Heart left ventricle (tissue), 16 donors: Measurements from ENCODE around the gene SLC44A1. TPM values are rescaled to one million over a fixed set of nuclear protein-coding genes. Genes with fewer than 3 reads are reported as not detected.
A peak's percentile ranks its signal among the peaks of the same experiment; 100 is the strongest.

Experiments
- ATAC-seq, 4 donors: fragments of 200-7000 bp; cut with Tn5 transposase; one replicate each; pipeline ENCODE4 v1.9.1; 2020 to 2022; ENCODE audit warnings: moderate library complexity in 4 of 4, mild to moderate bottlenecking in 3 of 4, moderate number of reproducible peaks in 1 of 4
- DNase-seq, 5 donors: peaks; one replicate each; pipeline ENCODE4 v3.0.0-alpha.2; 2020
- H3K27ac ChIP-seq, 12 donors: fragments of 200-600 bp; sonication (generic) in 4 of 12; one replicate each; pipeline versions ENCODE4 v1.5.0 to v1.8.0; 2016 to 2022; ENCODE audit warnings: mild to moderate bottlenecking in 2 of 12
- H3K27me3 ChIP-seq, 9 donors: fragments of 200-600 bp; sonication (generic) in 2 of 9; one replicate each; pipeline versions ENCODE4 v1.5.1 to v1.8.0; 2016 to 2022; ENCODE audit warnings: mild to moderate bottlenecking in 3 of 9
- H3K36me3 ChIP-seq, 9 donors: fragments of 200-600 bp; sonication (generic) in 2 of 9; one replicate each; pipeline versions ENCODE4 v1.5.0 to v1.8.0; 2018 to 2022; ENCODE audit warnings: mild to moderate bottlenecking in 2 of 9
- H3K4me1 ChIP-seq, 12 donors: fragments of 200-600 bp; sonication (generic) in 4 of 12; one replicate each; pipeline versions ENCODE4 v1.5.0 to v1.8.0; 2016 to 2022; ENCODE audit warnings: mild to moderate bottlenecking in 3 of 12
- H3K4me3 ChIP-seq, 12 donors: fragments of 200-600 bp; sonication (generic) in 4 of 12; one replicate each; pipeline versions ENCODE4 v1.5.0 to v1.8.0; 2017 to 2022; ENCODE audit warnings: mild to moderate bottlenecking in 9 of 12, moderate library complexity in 4 of 12
- H3K9me3 ChIP-seq, 12 donors: fragments of 200-600 bp; sonication (generic) in 4 of 12; one replicate each; pipeline versions ENCODE4 v1.5.0 to v1.8.0; 2016 to 2022; ENCODE audit warnings: mild to moderate bottlenecking in 1 of 12
- POLR2A ChIP-seq, 2 donors: fragments of 450-650 bp; IDR thresholded peaks; one replicate each; pipeline ENCODE4 v1.6.1; 2017; ENCODE audit warnings: antibody characterized with exemption in 2 of 2, mild to moderate bottlenecking in 2 of 2, moderate library complexity in 2 of 2
- WGBS, 4 donors: extraction: QIAGEN DNeasy Blood & Tissue Kit in 2 of 4; methylation state at CpG; one replicate each; pipeline versions ENCODE4 v1.1.5 to v1.1.7; 2013 to 2018; 5-methylcytosine and 5-hydroxymethylcytosine counted together
- intact Hi-C, 10 donors: fragments of 100-400 bp; cut with DNase I; formaldehyde crosslinking; loops; one replicate each; pipeline versions ENCODE4 v1.11.1 to v1.14.2; 2022
- polyA plus RNA-seq, 2 donors: library from polyadenylated mRNA; stranded (reverse); fragments of 200-250 nt; gene quantifications; one replicate each; pipeline ENCODE4 v1.2.3, GENCODE V29; 2013
- total RNA-seq, 9 donors: library from RNA; depleted of rRNA in 2 of 9; stranded (reverse); fragments of >200 nt in 2 of 9; fragmentation: NEBNext Ultra II Directional in 3 of 9; extraction: Animal tissue kit (Norgen Biotek cat#: 25700) in 3 of 9; gene quantifications; one replicate each; pipeline versions ENCODE4 v1.1.0 to v1.2.4, GENCODE V29; 2016 to 2023
- TF ChIP-seq, protein P1 (sequence below), 12 donors: fragments of 200-600 bp; sonication (generic) in 4 of 12; IDR thresholded peaks; one replicate each; pipeline versions ENCODE4 v1.5.0 to v1.8.0; 2018 to 2022; ENCODE audit warnings: antibody characterized with exemption in 12 of 12, mild to moderate bottlenecking in 5 of 12
- donor health status: ischemic (EF 13 %, LVEDD 7.1; RV severe dilation, severe dysfunction).
- donor health status: healthy with polysubstance abuse.
- donor health status: DM: no; HTN: yes; CAD: no.
- donor health status: DM: no; HTN: no; CAD: no.
- donor health status: ischemic (EF 25% LVEDD 6.9; RV normal size, moderate dysfunction).
- donor health status: ischemic (EF 25% LVEDD 5.7; RV mildly dilated, moderate dysfunction).
- donor health status: healthy.
- donor health status: DM: yes; HTN: yes; CAD: no.
- donor health status: ischemic (EF 35%, LVEDD 5.7; RV mildly dilated, moderate dysfunction).
- donor health status: nonischemic (EF 11% LVEDD 7.7; RV severe dilation, severe dysfunction).
- donor health status: DM: yes; HTN: yes; CAD: no.
- donor health status: PGD.
- donor health status: ischemic (EF 29% LVEDD 5.4; RV normal size, mild dysfunction).
- donor health status: nonischemic (EF 23%, LVEDD 6.1; RV moderate dilation, normal function).

Gene SLC44A1
- total and polyA plus RNA-seq, 11 donors: 5.1 to 29.4 (median 21.3) TPM

- Histone ChIP-seq H3K27ac (no peak overlapping the region), H3K4me1 (peaks cover 0 to 5% (median 0%) of the 10 kb centered on the region in 12 donors), H3K27me3 (no peaks in the 10 kb centered on the region), H3K9me3 (peaks cover 0 to 19% (median 4%) of the 10 kb centered on the region in 12 donors), H3K36me3 (no peaks in the 10 kb centered on the region), H3K4me3 (no peak overlapping the region)
- WGBS, 4 donors: 3 to 7% (median 4%) methylated on average over 6 of the region's 6 CpGs
- TF ChIP-seq, protein P1, sequence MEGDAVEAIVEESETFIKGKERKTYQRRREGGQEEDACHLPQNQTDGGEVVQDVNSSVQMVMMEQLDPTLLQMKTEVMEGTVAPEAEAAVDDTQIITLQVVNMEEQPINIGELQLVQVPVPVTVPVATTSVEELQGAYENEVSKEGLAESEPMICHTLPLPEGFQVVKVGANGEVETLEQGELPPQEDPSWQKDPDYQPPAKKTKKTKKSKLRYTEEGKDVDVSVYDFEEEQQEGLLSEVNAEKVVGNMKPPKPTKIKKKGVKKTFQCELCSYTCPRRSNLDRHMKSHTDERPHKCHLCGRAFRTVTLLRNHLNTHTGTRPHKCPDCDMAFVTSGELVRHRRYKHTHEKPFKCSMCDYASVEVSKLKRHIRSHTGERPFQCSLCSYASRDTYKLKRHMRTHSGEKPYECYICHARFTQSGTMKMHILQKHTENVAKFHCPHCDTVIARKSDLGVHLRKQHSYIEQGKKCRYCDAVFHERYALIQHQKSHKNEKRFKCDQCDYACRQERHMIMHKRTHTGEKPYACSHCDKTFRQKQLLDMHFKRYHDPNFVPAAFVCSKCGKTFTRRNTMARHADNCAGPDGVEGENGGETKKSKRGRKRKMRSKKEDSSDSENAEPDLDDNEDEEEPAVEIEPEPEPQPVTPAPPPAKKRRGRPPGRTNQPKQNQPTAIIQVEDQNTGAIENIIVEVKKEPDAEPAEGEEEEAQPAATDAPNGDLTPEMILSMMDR (IDR thresholded peaks at IDR 0.05): peak; percentile 77 to 94 (median 86)
- TF ChIP-seq POLR2A (IDR thresholded peaks at IDR 0.05): no peak
- intact Hi-C loops: loop anchor here (1.0 to 10.0 kb wide), 16 partner anchors 170 to 610 kb away; partner anchors contain the start of genes ABCA1 (in 6 of the 10) and SLC44A1 (in 2 of the 10)
- peak in 3 of 5 donors; percentile 42 to 60 (median 49) for DNase-seq
- ATAC-seq: peak; percentile 45 to 82 (median 69)
Measured at GRCh38 chr9:105414947-105415661, 170.7 kb downstream of the SLC44A1 start.

GRCh38 chr9:105415662-105415980 is 171.2 kb downstream of the SLC44A1 start:
- TF ChIP-seq, protein P1 (IDR thresholded peaks at IDR 0.05): no peak
- no peak for TF ChIP-seq POLR2A (IDR thresholded peaks at IDR 0.05)
- Histone ChIP-seq H3K36me3 (no peaks in the 10 kb centered on the region), H3K27ac (no peak overlapping the region), H3K27me3 (no peaks in the 10 kb centered on the region), H3K4me3 (no peak overlapping the region), H3K9me3 (peaks cover 0 to 14% (median 4%) of the 10 kb centered on the region in 12 donors), H3K4me1 (peaks cover 0 to 5% (median 0%) of the 10 kb centered on the region in 12 donors)
- DNase-seq (no peak), ATAC-seq (no peak)
- intact Hi-C loops: loop anchor here (1.0 to 10.0 kb wide), 15 partner anchors 171 to 611 kb away; partner anchors contain the start of genes ABCA1 (in 6 of the 10) and SLC44A1 (in 1 of the 10)
- 74 to 82% (median 80%) methylated on average over 8 of the region's 8 CpGs for WGBS, 4 donors

DNA sequence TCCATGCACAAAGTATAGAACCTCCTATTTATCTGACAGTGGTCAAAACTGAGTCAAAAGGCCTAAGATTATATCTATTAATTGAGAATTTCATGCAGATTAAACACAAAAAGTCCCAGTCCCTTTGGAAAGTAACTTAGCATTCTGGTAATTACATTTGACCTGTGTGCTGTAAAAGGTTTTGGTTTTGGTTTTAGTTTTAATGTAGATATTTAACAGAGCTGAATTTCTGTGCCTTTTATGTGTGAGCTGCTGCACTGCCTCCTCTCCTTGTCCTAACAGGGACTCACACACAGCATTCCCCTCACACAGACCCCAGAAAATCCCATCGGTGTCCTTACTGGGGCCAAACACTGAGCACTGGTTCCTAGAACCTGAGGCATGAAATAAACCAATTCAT is 172.4 kb downstream of the SLC44A1 start:
- H3K36me3 ChIP-seq: no peaks in the 10 kb centered on the region
- no peak for ATAC-seq
- no peaks in the 10 kb centered on the region for H3K27me3 ChIP-seq
- peaks cover 0 to 5% (median 0%) of the 10 kb centered on the region in 12 donors for H3K4me1 ChIP-seq
- H3K4me3 ChIP-seq: no peak overlapping the region
- no peak for TF ChIP-seq POLR2A (IDR thresholded peaks at IDR 0.05)
- TF ChIP-seq, protein P1 (IDR thresholded peaks at IDR 0.05): no peak
- intact Hi-C loops: loop anchor here (1.0 to 10.0 kb wide), 12 partner anchors 172 to 612 kb away; partner anchors contain the start of genes ABCA1 (in 6 of the 10) and SLC44A1 (in 1 of the 10)
- H3K27ac ChIP-seq: no peak overlapping the region
- 88 to 93% (median 90%) methylated on average over 1 of the region's 1 CpG for WGBS, 4 donors
- peaks cover 0 to 4% (median under 1%) of the 10 kb centered on the region in 12 donors for H3K9me3 ChIP-seq
- DNase-seq: no peak
